OCI-LY1 (cell line): ENCODE results near the gene CELSR2.

Experiments used
- H2AFZ ChIP-seq: fragments of 200-600 bp; sonication (generic), shearing (Covaris generic); 2 replicates; pipeline ENCODE4 v1.6.0; 2014; ENCODE audit warnings: antibody characterized with exemption, mild to moderate bottlenecking, low read length
- H3F3A ChIP-seq: fragments of 200-600 bp; sonication (generic), shearing (Covaris generic); 2 replicates; pipeline ENCODE4 v1.6.0; 2014; ENCODE audit warnings: mild to moderate bottlenecking, antibody characterized with exemption, low read length, moderate library complexity; ENCODE audit not compliant: insufficient read depth
- H3K27ac ChIP-seq: fragments of 200-600 bp; sonication (generic); 2 replicates; pipeline ENCODE4 v1.5.1; 2014; ENCODE audit warnings: low read length, mixed run types, mild to moderate bottlenecking, low read depth; ENCODE audit not compliant: poor library complexity, severe bottlenecking
- H3K27me3 ChIP-seq: fragments of 200-600 bp; sonication (generic); 2 replicates; pipeline ENCODE4 v1.6.0; 2014; ENCODE audit warnings: antibody characterized with exemption, mild to moderate bottlenecking, low read length, moderate library complexity; ENCODE audit not compliant: insufficient read depth
- H3K36me3 ChIP-seq: fragments of 200-600 bp; sonication (generic); 2 replicates; pipeline ENCODE4 v1.6.1; 2014; ENCODE audit warnings: mild to moderate bottlenecking, antibody characterized with exemption, low read length, moderate library complexity, mixed read lengths; ENCODE audit not compliant: insufficient read depth
- H3K4me1 ChIP-seq: fragments of 200-600 bp; sonication (generic); 2 replicates; pipeline ENCODE4 v1.5.1; 2014; ENCODE audit warnings: mild to moderate bottlenecking, low read length, moderate library complexity; ENCODE audit not compliant: insufficient read depth, severe bottlenecking
- H3K4me2 ChIP-seq: fragments of 200-600 bp; sonication (generic), shearing (Covaris generic); 2 replicates; pipeline ENCODE4 v1.6.1; 2014; ENCODE audit warnings: low read length
- H3K4me3 ChIP-seq: fragments of 200-600 bp; sonication (generic); 2 replicates; pipeline ENCODE4 v1.5.1; 2014; ENCODE audit warnings: low read length, low read depth, mild to moderate bottlenecking, mixed read lengths; ENCODE audit not compliant: poor library complexity, severe bottlenecking
- H3K79me2 ChIP-seq: fragments of 200-600 bp; shearing (Covaris generic); 2 replicates; pipeline ENCODE4 v1.6.1; 2016; ENCODE audit warnings: mixed run types, low read length, mixed read lengths; ENCODE audit not compliant: insufficient read depth
- H3K9ac ChIP-seq: fragments of 200-600 bp; sonication (generic), shearing (Covaris generic); 2 replicates; pipeline ENCODE4 v1.6.1; 2014; ENCODE audit warnings: mild to moderate bottlenecking, low read length, mixed read lengths
- H3K9me2 ChIP-seq: fragments of 200-600 bp; sonication (generic), shearing (Covaris generic); 2 replicates; pipeline ENCODE4 v1.6.1; 2014; ENCODE audit warnings: low read depth, mild to moderate bottlenecking, low read length, mixed read lengths
- H3K9me3 ChIP-seq: fragments of 200-600 bp; shearing (Covaris generic); 2 replicates; pipeline ENCODE4 v1.6.1; 2014; ENCODE audit warnings: low read length, mixed read lengths
- H4K20me1 ChIP-seq: fragments of 200-600 bp; sonication (generic), shearing (Covaris generic); 2 replicates; pipeline ENCODE4 v1.6.0; 2016; ENCODE audit warnings: mild to moderate bottlenecking, low read length; ENCODE audit not compliant: insufficient read depth
- EZH2 ChIP-seq: fragments of 200-600 bp; sonication (generic), shearing (Covaris generic); IDR thresholded peaks from 2 replicates; pipeline ENCODE4 v1.8.0; 2017; ENCODE audit warnings: borderline replicate concordance, mixed run types, mild to moderate bottlenecking, antibody characterized with exemption, low read length, moderate library complexity, mixed read lengths
- TF ChIP-seq, protein P1 (sequence below): fragments of 200-600 bp; sonication (generic), shearing (Covaris generic); IDR thresholded peaks from 2 replicates; pipeline ENCODE4 v1.5.1; 2017; ENCODE audit warnings: mild to moderate bottlenecking, antibody characterized with exemption, low read length, moderate library complexity, mixed read lengths

Gene CELSR2

DNA sequence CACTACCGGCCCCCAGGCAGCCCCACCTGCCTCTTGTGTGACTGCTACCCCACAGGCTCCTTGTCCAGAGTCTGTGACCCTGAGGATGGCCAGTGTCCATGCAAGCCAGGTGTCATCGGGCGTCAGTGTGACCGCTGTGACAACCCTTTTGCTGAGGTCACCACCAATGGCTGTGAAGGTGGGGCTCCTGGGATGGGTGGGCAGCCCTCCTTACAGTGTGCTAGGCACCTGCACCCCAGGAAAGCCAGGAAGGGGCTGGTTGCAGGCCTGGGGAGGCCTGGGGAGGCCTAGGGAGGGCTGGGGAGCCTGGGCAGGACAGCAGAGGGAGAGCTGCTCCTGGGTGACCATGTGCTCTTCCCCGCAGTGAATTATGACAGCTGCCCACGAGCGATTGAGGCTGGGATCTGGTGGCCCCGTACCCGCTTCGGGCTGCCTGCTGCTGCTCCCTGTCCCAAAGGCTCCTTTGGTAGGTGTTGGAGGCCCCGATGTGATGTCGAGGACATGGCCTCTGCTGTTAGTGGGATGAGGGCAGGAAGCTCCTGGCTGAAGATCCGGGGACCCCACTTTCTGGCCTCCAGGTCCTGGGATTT, 16.5 kb downstream of the CELSR2 start:
- H3K9me2 ChIP-seq, result no peaks in the 10 kb centered on the region
- no peaks in the 10 kb centered on the region; the same call in 1 of the 2 replicates for H3K36me3 ChIP-seq
- H3K79me2 ChIP-seq, result no peaks in the 10 kb centered on the region
- H4K20me1 ChIP-seq, result no peaks in the 10 kb centered on the region
- H3F3A ChIP-seq, result no peaks in the 10 kb centered on the region
- H3K4me1 ChIP-seq, result no peaks in the 10 kb centered on the region
- no peak overlapping the region for H2AFZ ChIP-seq
- H3K9ac ChIP-seq, result no peak overlapping the region
- no peak overlapping the region for H3K27ac ChIP-seq
- no peak overlapping the region for H3K4me2 ChIP-seq
- no peaks in the 10 kb centered on the region for H3K9me3 ChIP-seq
- TF ChIP-seq, protein P1, sequence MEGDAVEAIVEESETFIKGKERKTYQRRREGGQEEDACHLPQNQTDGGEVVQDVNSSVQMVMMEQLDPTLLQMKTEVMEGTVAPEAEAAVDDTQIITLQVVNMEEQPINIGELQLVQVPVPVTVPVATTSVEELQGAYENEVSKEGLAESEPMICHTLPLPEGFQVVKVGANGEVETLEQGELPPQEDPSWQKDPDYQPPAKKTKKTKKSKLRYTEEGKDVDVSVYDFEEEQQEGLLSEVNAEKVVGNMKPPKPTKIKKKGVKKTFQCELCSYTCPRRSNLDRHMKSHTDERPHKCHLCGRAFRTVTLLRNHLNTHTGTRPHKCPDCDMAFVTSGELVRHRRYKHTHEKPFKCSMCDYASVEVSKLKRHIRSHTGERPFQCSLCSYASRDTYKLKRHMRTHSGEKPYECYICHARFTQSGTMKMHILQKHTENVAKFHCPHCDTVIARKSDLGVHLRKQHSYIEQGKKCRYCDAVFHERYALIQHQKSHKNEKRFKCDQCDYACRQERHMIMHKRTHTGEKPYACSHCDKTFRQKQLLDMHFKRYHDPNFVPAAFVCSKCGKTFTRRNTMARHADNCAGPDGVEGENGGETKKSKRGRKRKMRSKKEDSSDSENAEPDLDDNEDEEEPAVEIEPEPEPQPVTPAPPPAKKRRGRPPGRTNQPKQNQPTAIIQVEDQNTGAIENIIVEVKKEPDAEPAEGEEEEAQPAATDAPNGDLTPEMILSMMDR, result no peak
- no peak for TF ChIP-seq EZH2
- H3K27me3 ChIP-seq, result no peaks in the 10 kb centered on the region; the same call in 1 of the 2 replicates
- no peak overlapping the region for H3K4me3 ChIP-seq

DNA sequence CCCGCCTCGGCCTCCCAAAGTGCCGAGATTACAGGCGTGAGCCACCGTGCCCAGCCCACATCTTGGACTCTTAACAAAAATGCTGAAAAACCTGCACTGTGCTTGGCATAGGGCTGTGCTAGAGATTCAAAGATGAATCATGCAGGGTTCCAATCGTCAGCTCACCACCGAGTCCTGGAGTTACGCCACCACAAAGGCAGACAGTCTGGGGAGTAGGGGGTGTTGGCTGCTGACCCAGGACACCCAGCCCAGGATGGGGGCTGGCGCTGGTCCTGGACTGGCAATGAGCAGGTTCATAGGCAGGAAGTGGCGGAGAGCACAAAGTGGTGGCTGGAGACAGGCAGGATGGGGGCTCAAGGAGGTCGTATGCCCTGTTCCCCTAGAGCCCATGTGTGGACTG, 17.6 kb downstream of the CELSR2 start:
- H3K4me3 ChIP-seq, result no peak overlapping the region
- TF ChIP-seq, protein P1, result no peak
- TF ChIP-seq EZH2, result no peak
- H3K79me2 ChIP-seq, result no peaks in the 10 kb centered on the region
- no peak overlapping the region for H3K4me2 ChIP-seq
- H2AFZ ChIP-seq, result no peak overlapping the region
- H3K27me3 ChIP-seq, result no peaks in the 10 kb centered on the region; the same call in 1 of the 2 replicates
- H3F3A ChIP-seq, result no peaks in the 10 kb centered on the region
- H3K9me3 ChIP-seq, result no peaks in the 10 kb centered on the region
- no peaks in the 10 kb centered on the region for H3K9me2 ChIP-seq
- H3K4me1 ChIP-seq, result no peaks in the 10 kb centered on the region
- H3K27ac ChIP-seq, result no peak overlapping the region
- no peaks in the 10 kb centered on the region for H4K20me1 ChIP-seq
- no peaks in the 10 kb centered on the region; the same call in 1 of the 2 replicates for H3K36me3 ChIP-seq
- H3K9ac ChIP-seq, result no peak overlapping the region

DNA sequence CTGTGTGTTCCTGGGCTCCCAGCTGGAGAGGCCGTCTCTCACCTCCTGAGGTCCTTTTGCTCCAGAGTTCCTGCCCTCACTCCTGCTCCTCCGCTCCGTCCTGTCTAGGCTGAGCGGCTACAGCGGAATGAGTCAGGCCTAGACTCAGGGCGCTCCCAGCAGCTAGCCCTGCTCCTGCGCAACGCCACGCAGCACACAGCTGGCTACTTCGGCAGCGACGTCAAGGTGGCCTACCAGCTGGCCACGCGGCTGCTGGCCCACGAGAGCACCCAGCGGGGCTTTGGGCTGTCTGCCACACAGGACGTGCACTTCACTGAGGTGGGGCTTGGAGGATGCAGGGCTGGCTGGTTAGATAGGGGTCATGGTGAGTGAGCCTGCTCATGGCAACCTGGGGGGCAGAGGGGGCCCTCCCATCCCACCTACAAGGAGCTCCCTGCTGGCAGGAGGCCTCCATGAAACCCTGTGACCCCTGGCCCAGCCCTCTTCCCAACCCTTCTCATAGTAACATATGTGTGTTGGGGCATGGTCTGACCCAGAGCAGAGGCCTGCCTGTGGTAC, 18.5 kb downstream of the CELSR2 start:
- Histone ChIP-seq H3K27me3 (no peaks in the 10 kb centered on the region; the same call in 1 of the 2 replicates), H3K9me3 (no peaks in the 10 kb centered on the region), H3K79me2 (no peaks in the 10 kb centered on the region), H3K27ac (no peak overlapping the region), H2AFZ (no peak overlapping the region), H3K4me3 (no peak overlapping the region), H3F3A (no peaks in the 10 kb centered on the region), H4K20me1 (no peaks in the 10 kb centered on the region), H3K4me1 (no peaks in the 10 kb centered on the region), H3K4me2 (no peak overlapping the region), H3K9me2 (no peaks in the 10 kb centered on the region), H3K36me3 (no peaks in the 10 kb centered on the region; the same call in 1 of the 2 replicates), H3K9ac (no peak overlapping the region)
- TF ChIP-seq, protein P1, result no peak
- TF ChIP-seq EZH2, result no peak
